Upper lobe of right lung (tissue), 1 donor: Measurements from ENCODE around the gene FMOD. TPM values are rescaled to one million over a fixed set of nuclear protein-coding genes. Genes with fewer than 3 reads are reported as not detected.

Experiments used
- ATAC-seq: fragments of 200-7000 bp; cut with Tn5 transposase; one replicate; pipeline ENCODE4 v1.9.1; 2020; ENCODE audit warnings: mild to moderate bottlenecking, moderate library complexity
- DNase-seq: peaks from one replicate; pipeline ENCODE4 v3.0.0-alpha.2; 2020
- H3K27ac ChIP-seq: fragments of 200-600 bp; one replicate; pipeline ENCODE4 v1.8.0; 2022
- H3K27me3 ChIP-seq: fragments of 200-600 bp; one replicate; pipeline ENCODE4 v1.8.0; 2022; ENCODE audit warnings: mild to moderate bottlenecking
- H3K36me3 ChIP-seq: fragments of 200-600 bp; one replicate; pipeline ENCODE4 v1.8.0; 2022
- H3K4me1 ChIP-seq: fragments of 200-600 bp; one replicate; pipeline ENCODE4 v1.8.0; 2022
- H3K4me3 ChIP-seq: fragments of 200-600 bp; one replicate; pipeline ENCODE4 v1.8.0; 2022; ENCODE audit warnings: mild to moderate bottlenecking
- H3K9me3 ChIP-seq: fragments of 200-600 bp; one replicate; pipeline ENCODE4 v1.8.0; 2022
- intact Hi-C: fragments of 100-400 bp; cut with DNase I; formaldehyde crosslinking; loops from one replicate; pipeline ENCODE4 v1.11.0; 2022
- total RNA-seq: library from RNA; stranded (reverse); fragmentation: NEBNext Ultra II Directional; extraction: Animal tissue kit (Norgen Biotek cat#: 25700); gene quantifications from one replicate; pipeline ENCODE4 v1.2.1, GENCODE V29; 2021
- TF ChIP-seq, protein P1 (sequence below): fragments of 200-600 bp; IDR thresholded peaks from one replicate; pipeline ENCODE4 v1.8.0; 2022; ENCODE audit warnings: antibody characterized with exemption
- donor health status: DM: no; HTN: yes; CAD: no; lungs with severe emphysema.

FMOD gene
- total RNA-seq, 1 donor from 2014 or later, result 45.1 TPM

DNA sequence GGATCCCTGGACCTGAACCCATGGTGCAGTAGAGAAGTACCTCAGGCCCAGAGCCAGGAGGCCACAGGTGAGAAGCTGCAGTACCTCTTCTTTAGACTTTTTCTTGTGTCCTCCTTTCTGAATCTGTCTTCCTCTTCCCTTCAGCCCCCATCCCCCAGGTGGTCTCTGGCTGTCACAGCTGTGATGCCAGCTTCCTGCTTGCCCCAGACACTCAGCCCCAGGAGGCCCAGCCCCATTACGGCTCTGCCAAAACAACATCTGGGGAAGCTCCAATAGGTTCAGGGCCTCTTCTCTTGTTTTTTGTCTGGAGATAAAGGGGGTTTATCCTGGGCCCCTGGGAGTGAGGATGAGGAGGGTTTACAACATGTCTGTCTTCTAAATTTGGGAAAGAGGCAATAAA, 55.1 kb downstream of the FMOD start:
- Histone ChIP-seq H3K4me1 (peaks cover 9% of the 10 kb centered on the region), H3K27me3 (no peaks in the 10 kb centered on the region), H3K36me3 (no peaks in the 10 kb centered on the region), H3K27ac (no peak overlapping the region), H3K4me3 (no peak overlapping the region), H3K9me3 (no peaks in the 10 kb centered on the region)
- ATAC-seq (no peak), DNase-seq (peak; percentile 40)
- TF ChIP-seq, protein P1, sequence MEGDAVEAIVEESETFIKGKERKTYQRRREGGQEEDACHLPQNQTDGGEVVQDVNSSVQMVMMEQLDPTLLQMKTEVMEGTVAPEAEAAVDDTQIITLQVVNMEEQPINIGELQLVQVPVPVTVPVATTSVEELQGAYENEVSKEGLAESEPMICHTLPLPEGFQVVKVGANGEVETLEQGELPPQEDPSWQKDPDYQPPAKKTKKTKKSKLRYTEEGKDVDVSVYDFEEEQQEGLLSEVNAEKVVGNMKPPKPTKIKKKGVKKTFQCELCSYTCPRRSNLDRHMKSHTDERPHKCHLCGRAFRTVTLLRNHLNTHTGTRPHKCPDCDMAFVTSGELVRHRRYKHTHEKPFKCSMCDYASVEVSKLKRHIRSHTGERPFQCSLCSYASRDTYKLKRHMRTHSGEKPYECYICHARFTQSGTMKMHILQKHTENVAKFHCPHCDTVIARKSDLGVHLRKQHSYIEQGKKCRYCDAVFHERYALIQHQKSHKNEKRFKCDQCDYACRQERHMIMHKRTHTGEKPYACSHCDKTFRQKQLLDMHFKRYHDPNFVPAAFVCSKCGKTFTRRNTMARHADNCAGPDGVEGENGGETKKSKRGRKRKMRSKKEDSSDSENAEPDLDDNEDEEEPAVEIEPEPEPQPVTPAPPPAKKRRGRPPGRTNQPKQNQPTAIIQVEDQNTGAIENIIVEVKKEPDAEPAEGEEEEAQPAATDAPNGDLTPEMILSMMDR, result no peak
- intact Hi-C loops, result no loop called here

DNA sequence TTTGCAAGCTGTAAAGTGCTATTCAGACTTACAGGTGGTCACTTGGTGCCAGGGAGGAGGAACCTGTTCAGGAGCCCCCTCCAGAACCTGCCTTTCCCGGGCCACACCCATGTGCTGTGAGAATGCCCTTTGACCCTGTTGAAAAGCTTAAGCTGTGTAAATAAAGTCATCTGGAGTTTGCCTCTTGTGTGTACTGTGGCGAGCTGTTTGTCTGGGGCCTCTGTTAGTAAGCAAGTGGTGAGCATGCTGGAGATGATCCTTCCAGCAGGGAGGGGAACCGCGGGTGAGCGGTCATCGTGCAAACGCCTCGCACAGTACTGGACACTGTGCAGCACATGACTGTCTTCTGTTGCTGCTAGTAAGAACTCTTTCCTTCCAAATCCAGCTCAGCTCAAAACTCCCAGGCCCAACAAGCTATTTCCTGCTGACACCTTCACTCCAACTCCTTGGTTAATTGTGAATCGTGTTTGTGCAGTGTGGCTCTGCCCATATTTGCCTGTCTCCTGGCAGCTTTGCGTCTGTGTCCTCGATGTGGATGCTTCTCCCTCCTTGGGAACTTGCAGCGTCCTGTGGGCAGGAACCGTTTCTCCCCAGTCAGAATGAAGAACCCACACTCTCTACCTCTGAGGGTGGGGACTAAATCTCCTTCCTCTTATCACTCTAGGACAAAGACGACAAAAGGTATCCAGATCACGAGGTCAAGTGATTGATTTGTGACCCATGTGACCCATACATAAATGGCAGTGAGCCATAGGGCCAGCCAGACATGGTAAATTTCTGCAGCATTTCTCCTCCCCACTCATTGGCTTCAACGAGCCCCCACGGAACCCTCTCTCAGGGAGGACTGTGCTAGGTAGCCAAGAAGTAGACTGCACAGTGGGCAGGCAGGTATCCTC, 59.5 kb downstream of the FMOD start:
- no peaks in the 10 kb centered on the region for H3K27me3 ChIP-seq
- no peaks in the 10 kb centered on the region for H3K9me3 ChIP-seq
- DNase-seq, result no peak
- intact Hi-C loops, result no loop called here
- TF ChIP-seq, protein P1, result no peak
- no peak for ATAC-seq
- H3K4me1 ChIP-seq, result peaks cover 51% of the 10 kb centered on the region
- peak overlapping the region; percentile 90 for H3K27ac ChIP-seq
- H3K36me3 ChIP-seq, result no peaks in the 10 kb centered on the region
- H3K4me3 ChIP-seq, result no peak overlapping the region

Other genes starting within 250 kb of the FMOD start
- gene ADORA1, start 223.4 kb downstream of the FMOD start, total RNA-seq, result 4.1 TPM
- not detected for gene MYBPH, start 175.3 kb downstream of the FMOD start, total RNA-seq
- 85.1 TPM for gene CHI3L1, start 164.4 kb downstream of the FMOD start, total RNA-seq
- gene CHIT1, start 121.4 kb downstream of the FMOD start, total RNA-seq, result 751 TPM
- gene BTG2, start 45.6 kb downstream of the FMOD start, total RNA-seq, result 95.3 TPM
- 91.8 TPM for gene PRELP, start 124.7 kb upstream of the FMOD start, total RNA-seq
- gene OPTC, start 143.0 kb upstream of the FMOD start, total RNA-seq, result not detected